Measurements from ENCODE around the gene SIGMAR1.

Gene SIGMAR1

GRCh38 chr9:34600908-34601307 lies 36.7 kb downstream of the SIGMAR1 start:
- no peak for DNase-seq

GRCh38 chr9:34599546-34599945 lies 38.0 kb downstream of the SIGMAR1 start:
- no peak for DNase-seq

- no peak for DNase-seq
Observed at GRCh38 chr9:34594177-34594576, 43.4 kb downstream of the SIGMAR1 start.

- DNase-seq: no peak
Observed at GRCh38 chr9:34592895-34593601, 44.5 kb downstream of the SIGMAR1 start.

- DNase-seq: no peak
Observed at GRCh38 chr9:34591917-34592866, 45.4 kb downstream of the SIGMAR1 start.

- peak; percentile 75 for DNase-seq
Observed at GRCh38 chr9:34591248-34591916, 46.2 kb downstream of the SIGMAR1 start.

- DNase-seq: no peak
Observed at GRCh38 chr9:34590381-34591247, 47.0 kb downstream of the SIGMAR1 start.

GRCh38 chr9:34589636-34590380 lies 47.8 kb downstream of the SIGMAR1 start, which contains the start of gene CNTFR:
CNTFR (minus strand) TSS chr9:34589724; CDS start chr9:34568981, 20,743 bp downstream.
- no peak for DNase-seq

- DNase-seq: no peak
Observed at GRCh38 chr9:34588671-34589635, 48.6 kb downstream of the SIGMAR1 start.

- DNase-seq: no peak
Observed at GRCh38 chr9:34587271-34587670, 50.3 kb downstream of the SIGMAR1 start.

- no peak for DNase-seq
Observed at GRCh38 chr9:34585946-34586669, 51.5 kb downstream of the SIGMAR1 start.

- DNase-seq: no peak
Observed at GRCh38 chr9:34584970-34585369, 52.6 kb downstream of the SIGMAR1 start.

Measured in EL (cell line).